GM12873 (cell line): ENCODE results near the gene DCAF12.

Source experiments
- TF ChIP-seq, protein P1 (sequence below): IDR thresholded peaks from 2 replicates; pipeline ENCODE4 v1.5.1; 2012; ENCODE audit warnings: low read depth, mild to moderate bottlenecking, moderate library complexity, low read length, control low read depth; ENCODE audit not compliant: insufficient read depth; ENCODE audit errors: missing control alignments

Gene DCAF12

GRCh38 chr9:34065541-34065940, 61.0 kb downstream of the DCAF12 start:
- TF ChIP-seq, protein P1, sequence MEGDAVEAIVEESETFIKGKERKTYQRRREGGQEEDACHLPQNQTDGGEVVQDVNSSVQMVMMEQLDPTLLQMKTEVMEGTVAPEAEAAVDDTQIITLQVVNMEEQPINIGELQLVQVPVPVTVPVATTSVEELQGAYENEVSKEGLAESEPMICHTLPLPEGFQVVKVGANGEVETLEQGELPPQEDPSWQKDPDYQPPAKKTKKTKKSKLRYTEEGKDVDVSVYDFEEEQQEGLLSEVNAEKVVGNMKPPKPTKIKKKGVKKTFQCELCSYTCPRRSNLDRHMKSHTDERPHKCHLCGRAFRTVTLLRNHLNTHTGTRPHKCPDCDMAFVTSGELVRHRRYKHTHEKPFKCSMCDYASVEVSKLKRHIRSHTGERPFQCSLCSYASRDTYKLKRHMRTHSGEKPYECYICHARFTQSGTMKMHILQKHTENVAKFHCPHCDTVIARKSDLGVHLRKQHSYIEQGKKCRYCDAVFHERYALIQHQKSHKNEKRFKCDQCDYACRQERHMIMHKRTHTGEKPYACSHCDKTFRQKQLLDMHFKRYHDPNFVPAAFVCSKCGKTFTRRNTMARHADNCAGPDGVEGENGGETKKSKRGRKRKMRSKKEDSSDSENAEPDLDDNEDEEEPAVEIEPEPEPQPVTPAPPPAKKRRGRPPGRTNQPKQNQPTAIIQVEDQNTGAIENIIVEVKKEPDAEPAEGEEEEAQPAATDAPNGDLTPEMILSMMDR: no peak

DNA sequence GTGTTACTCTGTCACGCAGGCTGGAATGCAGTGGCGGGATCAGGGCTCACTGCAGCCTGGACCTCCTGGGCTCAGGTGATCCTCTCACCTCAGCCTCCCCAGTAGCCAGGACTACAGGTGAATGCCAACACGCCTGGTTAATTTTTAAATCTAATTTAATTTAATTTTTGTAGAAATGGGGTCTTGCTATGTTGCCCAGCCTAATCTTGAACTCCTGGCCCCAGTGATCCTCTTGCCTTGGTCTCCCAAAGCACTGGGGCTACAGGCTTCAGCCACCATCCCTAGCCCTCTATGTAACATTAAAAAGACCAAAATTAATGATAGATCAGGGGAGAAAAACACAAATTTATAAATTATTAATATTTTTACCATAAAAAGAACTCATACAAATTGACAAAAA, 66.5 kb downstream of the DCAF12 start:
- TF ChIP-seq, protein P1: no peak

DNA sequence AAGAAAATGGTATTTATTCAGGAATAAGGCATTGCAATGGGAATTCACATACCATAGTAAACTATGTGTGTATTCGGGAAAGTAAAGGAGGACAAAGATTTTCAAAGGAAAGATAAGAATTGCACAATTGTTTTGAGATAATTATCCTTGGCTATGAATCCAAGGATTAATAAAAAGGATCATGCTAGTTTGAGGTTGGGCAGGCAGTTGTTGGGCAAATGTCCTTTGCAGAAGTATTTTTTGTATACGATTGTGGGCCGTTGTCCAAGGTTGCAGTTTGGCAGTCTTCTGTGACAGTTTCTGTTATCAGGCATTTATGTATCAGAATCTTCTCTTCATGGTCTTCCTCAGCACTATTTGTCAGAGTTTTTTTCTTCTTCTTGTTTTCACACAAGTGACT, 67.2 kb downstream of the DCAF12 start:
- TF ChIP-seq, protein P1: no peak

- TF ChIP-seq, protein P1: no peak
Observed at GRCh38 chr9:34049630-34050384, 76.7 kb downstream of the DCAF12 start.

DNA sequence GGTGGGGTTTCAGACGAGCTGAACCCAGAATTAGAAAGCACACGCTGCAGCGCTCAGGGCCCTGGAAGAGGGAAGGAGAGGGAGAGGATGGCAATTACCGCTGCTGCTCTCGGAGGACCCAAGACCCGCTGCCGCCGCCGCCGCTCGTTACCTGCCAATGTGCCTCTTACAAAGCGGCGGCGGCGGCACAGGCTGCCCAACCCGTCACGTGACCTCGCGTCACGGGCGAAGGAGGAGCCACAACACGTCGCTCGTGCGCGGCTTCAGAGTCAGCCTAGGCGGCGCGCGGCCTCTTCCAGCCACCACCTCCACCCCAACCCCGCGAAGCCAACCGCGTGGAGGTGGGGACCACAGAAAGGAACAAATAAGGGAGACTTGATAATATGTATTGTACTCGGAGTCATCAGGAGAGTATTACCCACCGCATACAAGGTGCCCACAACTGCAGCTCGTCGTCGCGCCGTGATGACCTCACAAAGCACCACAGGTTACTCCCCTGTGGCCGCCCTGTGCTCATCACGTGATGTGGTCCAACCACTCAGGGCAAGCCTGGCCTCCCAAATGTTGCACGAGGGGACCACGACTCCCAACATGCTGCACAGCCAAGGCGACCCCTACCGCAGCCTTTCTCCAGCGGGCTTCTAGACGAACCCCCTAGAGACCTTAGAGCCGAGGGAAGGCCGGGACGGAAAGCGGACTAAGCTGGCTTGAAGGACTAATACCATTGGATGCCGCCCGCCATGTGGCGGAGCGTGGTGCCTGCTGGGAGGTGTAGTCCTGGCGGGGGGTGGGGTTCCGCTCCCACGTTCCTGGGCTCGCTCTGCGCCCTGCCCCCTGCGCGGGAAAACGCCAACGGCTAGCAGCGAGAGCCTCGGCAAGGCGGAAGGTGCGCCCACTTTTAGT, 77.5 kb downstream of the DCAF12 start, which contains the start of gene UBAP2:
Gene UBAP2 (minus strand): TSS at position 161 of the 903 bp plus-strand sequence. CDS start 31,739 bp downstream, outside the sequence.
- TF ChIP-seq, protein P1: no peak

DNA sequence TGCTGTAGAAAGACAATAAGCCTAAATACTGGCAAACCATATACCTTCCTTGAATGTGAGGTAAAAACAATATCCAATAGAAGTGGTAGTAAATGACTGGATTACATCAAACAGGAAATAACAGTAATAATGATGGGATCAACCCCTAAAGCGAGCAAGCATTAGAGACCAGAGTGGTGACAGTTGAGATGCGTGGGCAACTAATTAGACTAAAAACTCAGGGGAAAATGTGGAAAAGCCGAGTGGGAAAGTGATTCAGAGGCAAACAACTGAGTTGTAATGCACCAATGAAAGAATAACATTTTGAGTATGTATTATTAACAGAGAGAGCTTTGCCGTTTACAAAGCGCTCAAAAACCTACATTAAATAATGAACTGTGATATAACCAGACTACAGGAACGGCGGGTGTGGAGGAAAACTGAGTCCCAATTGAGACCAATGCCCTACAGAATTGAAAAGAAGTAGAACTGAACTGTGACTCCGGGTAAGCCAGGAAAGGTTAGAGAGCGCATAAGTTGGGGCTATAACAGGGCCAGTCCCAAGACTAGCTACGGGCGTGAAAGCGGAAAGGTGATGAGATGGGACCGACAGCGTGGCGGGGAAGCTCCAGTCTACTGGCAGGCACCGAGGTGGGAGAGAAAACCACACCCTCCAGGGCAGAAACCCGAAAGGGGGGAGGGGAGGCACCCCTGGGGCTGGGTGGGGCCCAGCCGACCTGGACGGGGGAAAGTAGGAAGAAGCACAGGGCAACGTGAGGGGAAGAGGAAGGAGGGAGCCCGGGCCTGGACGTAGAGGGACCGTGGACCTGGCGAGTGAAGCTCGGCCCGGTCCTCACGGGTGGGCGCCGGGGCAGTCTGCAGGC, 78.4 kb downstream of the DCAF12 start:
- TF ChIP-seq, protein P1: no peak
